ENCODE data around the gene OSBP2.
"Not testable (repeated sequence)": the region's sequence is repeated elsewhere in the genome, so short reads cannot be mapped to it uniquely, and the experiment has no call there.

OSBP2 gene

GRCh38 chr22:30679895-30680690 lies 14.6 kb upstream of the OSBP2 start:
- DNase-seq: not testable (repeated sequence)

- DNase-seq: no peak
These were observed 13.5 kb upstream of the OSBP2 start for GRCh38 chr22:30680991-30681770.

- DNase-seq: no peak
These were observed 12.8 kb upstream of the OSBP2 start for GRCh38 chr22:30681831-30682230.

GRCh38 chr22:30685178-30685577 lies 9.5 kb upstream of the OSBP2 start:
- no peak for DNase-seq

- no peak for DNase-seq
These were observed 7.3 kb upstream of the OSBP2 start for GRCh38 chr22:30687358-30687757.

GRCh38 chr22:30689622-30690021 lies 5.1 kb upstream of the OSBP2 start:
- no peak for DNase-seq

GRCh38 chr22:30691204-30691603 lies 3.5 kb upstream of the OSBP2 start:
- no peak for DNase-seq

GRCh38 chr22:30694171-30694639 lies 469 bp upstream of the OSBP2 start:
- peak; percentile 23 for DNase-seq

GRCh38 chr22:30695351-30695851 lies 727 bp downstream of the OSBP2 start:
- DNase-seq: no peak

GRCh38 chr22:30695871-30696655 lies 1.4 kb downstream of the OSBP2 start:
- DNase-seq: no peak

GRCh38 chr22:30697975-30698374 lies 3.3 kb downstream of the OSBP2 start:
- DNase-seq: no peak

- no peak for DNase-seq
These were observed 7.2 kb downstream of the OSBP2 start for GRCh38 chr22:30701872-30702271.

- no peak for DNase-seq
These were observed 8.2 kb downstream of the OSBP2 start for GRCh38 chr22:30702856-30703255.

GRCh38 chr22:30704978-30705377 lies 10.3 kb downstream of the OSBP2 start:
- no peak for DNase-seq

GRCh38 chr22:30705710-30706651 lies 11.3 kb downstream of the OSBP2 start:
- DNase-seq: no peak

GRCh38 chr22:30709980-30710379 lies 15.3 kb downstream of the OSBP2 start:
- not testable (repeated sequence) for DNase-seq

- DNase-seq: no peak
These were observed 17.4 kb downstream of the OSBP2 start for GRCh38 chr22:30712094-30712493.

GRCh38 chr22:30714062-30714461 lies 19.4 kb downstream of the OSBP2 start:
- DNase-seq: no peak

GRCh38 chr22:30717331-30717921 lies 22.8 kb downstream of the OSBP2 start:
- no peak for DNase-seq

GRCh38 chr22:30717952-30718351 lies 23.3 kb downstream of the OSBP2 start:
- no peak for DNase-seq

GRCh38 chr22:30718491-30718890 lies 23.8 kb downstream of the OSBP2 start:
- DNase-seq: no peak
